H9 (cell line): ENCODE measurements around the gene ERC2. TPM values are rescaled to one million over a fixed set of nuclear protein-coding genes. Genes with fewer than 3 reads are reported as not detected.

Source experiments
- DNase-seq: peaks from one replicate; pipeline ENCODE4 v3.0.0-alpha.2; 2017
- H2AFZ ChIP-seq: one replicate; pipeline ENCODE4 v1.6.1; 2013; ENCODE audit warnings: mild to moderate bottlenecking, low read length, control low read depth, moderate library complexity
- H2AK5ac ChIP-seq: 2 replicates; pipeline ENCODE4 v1.6.1; 2013; ENCODE audit warnings: low read length, control low read depth, mixed read lengths; ENCODE audit not compliant: insufficient read length
- H2BK120ac ChIP-seq: one replicate; pipeline ENCODE4 v1.6.1; 2013; ENCODE audit warnings: low read depth, mild to moderate bottlenecking, low read length, control low read depth, inconsistent platforms; ENCODE audit not compliant: poor library complexity, severe bottlenecking
- H2BK12ac ChIP-seq: 2 replicates; pipeline ENCODE4 v1.6.1; 2013; ENCODE audit warnings: low read length, control low read depth, mixed read lengths, low read depth; ENCODE audit not compliant: insufficient read length
- H2BK15ac ChIP-seq: 2 replicates; pipeline ENCODE4 v1.6.1; 2013; ENCODE audit warnings: low read depth, low read length, control low read depth
- H2BK20ac ChIP-seq: one replicate; pipeline ENCODE4 v1.6.1; 2013; ENCODE audit warnings: low read depth, mild to moderate bottlenecking, low read length, control low read depth, inconsistent platforms; ENCODE audit not compliant: poor library complexity, severe bottlenecking
- H2BK5ac ChIP-seq: 2 replicates; pipeline ENCODE4 v1.6.1; 2013; ENCODE audit warnings: low read length, control low read depth, mixed read lengths; ENCODE audit not compliant: insufficient read length
- H3K14ac ChIP-seq: 2 replicates; pipeline ENCODE4 v1.6.1; 2013; ENCODE audit warnings: low read length, control low read depth; ENCODE audit not compliant: insufficient read depth
- H3K18ac ChIP-seq: 2 replicates; pipeline ENCODE4 v1.6.1; 2013; ENCODE audit warnings: low read depth, mild to moderate bottlenecking, mixed read lengths, low read length, control low read depth; ENCODE audit not compliant: insufficient read length
- H3K23ac ChIP-seq: 2 replicates; pipeline ENCODE4 v1.6.1; 2013; ENCODE audit warnings: low read length, control low read depth, mixed read lengths, low read depth; ENCODE audit not compliant: insufficient read length
- H3K23me2 ChIP-seq: 2 replicates; pipeline ENCODE4 v1.6.1; 2013; ENCODE audit warnings: low read depth, mild to moderate bottlenecking, mixed read lengths, low read length, control low read depth; ENCODE audit not compliant: insufficient read length, poor library complexity, severe bottlenecking
- H3K27ac ChIP-seq: 2 replicates; pipeline ENCODE4 v1.5.1; 2013; ENCODE audit warnings: low read length, control low read depth, mixed read lengths, low read depth; ENCODE audit not compliant: insufficient read length
- H3K27me3 ChIP-seq: 2 replicates; pipeline ENCODE4 v1.6.1; 2013; ENCODE audit warnings: low read length, control low read depth, inconsistent platforms; ENCODE audit not compliant: insufficient read depth
- H3K4ac ChIP-seq: 2 replicates; pipeline ENCODE4 v1.6.1; 2013; ENCODE audit warnings: low read depth, mild to moderate bottlenecking, control low read depth, inconsistent platforms, low read length, moderate library complexity
- H3K4me1 ChIP-seq: 2 replicates; pipeline ENCODE4 v1.6.1; 2013; ENCODE audit warnings: low read length, control low read depth, inconsistent platforms; ENCODE audit not compliant: insufficient read depth
- H3K4me2 ChIP-seq: 2 replicates; pipeline ENCODE4 v1.6.1; 2013; ENCODE audit warnings: low read length, control low read depth, mixed read lengths; ENCODE audit not compliant: insufficient read length, insufficient read depth
- H3K56ac ChIP-seq: 2 replicates; pipeline ENCODE4 v1.6.1; 2013; ENCODE audit warnings: low read depth, mild to moderate bottlenecking, mixed read lengths, low read length, control low read depth; ENCODE audit not compliant: insufficient read length
- H3K79me1 ChIP-seq: 2 replicates; pipeline ENCODE4 v1.6.1; 2013; ENCODE audit warnings: low read depth, mild to moderate bottlenecking, moderate library complexity, low read length, control low read depth, inconsistent platforms; ENCODE audit not compliant: insufficient read depth, poor library complexity, severe bottlenecking
- H3K79me2 ChIP-seq: 2 replicates; pipeline ENCODE4 v1.6.1; 2013; ENCODE audit warnings: low read length, control low read depth, inconsistent platforms; ENCODE audit not compliant: insufficient read depth
- H3K9ac ChIP-seq: 2 replicates; pipeline ENCODE4 v1.6.1; 2013; ENCODE audit warnings: low read length, control low read depth, mixed read lengths; ENCODE audit not compliant: insufficient read length; ENCODE audit errors: extremely low read depth
- H3K9me3 ChIP-seq: one replicate; pipeline ENCODE4 v1.6.1; 2013; ENCODE audit warnings: low read depth, low read length, inconsistent platforms; ENCODE audit not compliant: control insufficient read depth
- H3T11ph ChIP-seq: one replicate; pipeline ENCODE4 v1.6.1; 2013; ENCODE audit warnings: mild to moderate bottlenecking, low read length, control low read depth, inconsistent platforms
- H4K20me1 ChIP-seq: one replicate; pipeline ENCODE4 v1.6.1; 2013; ENCODE audit not compliant: control insufficient read depth, insufficient read length, insufficient read depth
- H4K5ac ChIP-seq: 2 replicates; pipeline ENCODE4 v1.6.1; 2013; ENCODE audit warnings: low read depth, mild to moderate bottlenecking, mixed read lengths, low read length, control low read depth; ENCODE audit not compliant: insufficient read length
- H4K8ac ChIP-seq: replicated peaks from 2 replicates; pipeline ENCODE4 v1.6.1; 2013; ENCODE audit warnings: low read length, control low read depth, mixed read lengths, low read depth; ENCODE audit not compliant: insufficient read length
- H4K91ac ChIP-seq: 2 replicates; pipeline ENCODE4 v1.6.1; 2013; ENCODE audit warnings: low read depth, mild to moderate bottlenecking, moderate library complexity, mixed read lengths, low read length, control low read depth; ENCODE audit not compliant: insufficient read length
- H3K27ac Mint-ChIP-seq, 3 experiments: 2 replicates in 2 of 3; 3 replicates in 1 of 3; pipeline ENCODE4 v1.8.0; 2020 to 2021; ENCODE audit warnings: mixed read lengths in 3 of 3, mild to moderate bottlenecking in 1 of 3, moderate library complexity in 1 of 3
- H3K27me3 Mint-ChIP-seq: 2 replicates; pipeline ENCODE4 v1.8.0; 2021; ENCODE audit warnings: low read depth, mild to moderate bottlenecking, moderate library complexity, mixed read lengths
- H3K36me3 Mint-ChIP-seq, 3 experiments: 2 replicates in 2 of 3; 3 replicates in 1 of 3; pipeline ENCODE4 v1.8.0; 2020 to 2021; ENCODE audit warnings: low read depth in 3 of 3, mixed read lengths in 3 of 3; ENCODE audit not compliant: insufficient read depth in 1 of 3
- H3K4me1 Mint-ChIP-seq, 2 experiments: 2 replicates each; pipeline ENCODE4 v1.8.0; 2020; ENCODE audit warnings: mixed read lengths in 2 of 2
- H3K4me3 Mint-ChIP-seq, 2 experiments: 2 replicates in 1 of 2; 3 replicates in 1 of 2; pipeline ENCODE4 v1.8.0; 2020 to 2021; ENCODE audit warnings: mild to moderate bottlenecking in 2 of 2, mixed read lengths in 2 of 2, moderate library complexity in 1 of 2
- H3K9me3 Mint-ChIP-seq, 2 experiments: 2 replicates in 1 of 2; 3 replicates in 1 of 2; pipeline ENCODE4 v1.8.0; 2020; ENCODE audit warnings: mild to moderate bottlenecking in 2 of 2, mixed read lengths in 2 of 2, moderate library complexity in 1 of 2
- WGBS: extraction: QIAGEN DNeasy Blood & Tissue Kit; methylation state at CpG from one replicate; pipeline ENCODE4 v1.1.7; 2013; ENCODE audit warnings: missing lambda C conversion rate, low lambda C conversion rate, mixed read lengths; ENCODE audit not compliant: insufficient read length; ENCODE audit errors: extremely low coverage; 5-methylcytosine and 5-hydroxymethylcytosine counted together
- total RNA-seq: library from RNA; stranded (reverse); gene quantifications from 2 replicates; pipeline ENCODE4 v1.2.1, GENCODE V29; 2021
- TF ChIP-seq, protein P1 (sequence below): fragments of 200-600 bp; sonication (generic); conservative IDR thresholded peaks from 3 replicates; pipeline ENCODE4 v1.8.0; 2021; ENCODE audit warnings: antibody characterized with exemption, mild to moderate bottlenecking

The ERC2 gene
- total RNA-seq, 1 experiment from 2014 or later, result 15.4 TPM

DNA sequence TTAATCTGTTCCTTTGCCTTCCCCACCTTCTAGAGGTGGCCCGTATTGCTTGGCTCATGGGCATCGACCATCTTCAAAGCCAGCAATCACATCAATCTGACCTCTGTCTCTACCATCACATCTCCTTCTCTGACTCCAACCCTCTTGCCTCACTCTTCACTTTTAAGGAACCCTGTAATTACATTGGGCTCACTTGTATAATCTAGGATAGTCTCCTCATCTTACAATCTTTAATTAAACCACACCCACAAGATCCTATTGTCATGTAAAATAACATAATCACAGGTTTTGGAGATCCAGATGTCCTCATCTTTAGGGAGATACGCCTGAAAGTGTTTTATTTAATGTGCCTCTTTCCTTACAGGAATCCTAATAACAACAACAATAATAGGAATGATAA lies 234.5 kb downstream of the ERC2 start:
- Histone ChIP-seq H3K4ac (no peak overlapping the region), H3K23me2 (no peaks in the 10 kb centered on the region), H2BK12ac (no peak overlapping the region), H3K4me1 (no peaks in the 10 kb centered on the region), H3K27ac (no peak overlapping the region), H2BK120ac (no peak overlapping the region), H3T11ph (no peak overlapping the region), H4K20me1 (no peaks in the 10 kb centered on the region), H3K79me1 (no peaks in the 10 kb centered on the region), H2AFZ (no peak overlapping the region), H3K79me2 (no peaks in the 10 kb centered on the region), H2BK5ac (no peak overlapping the region), H4K5ac (no peak overlapping the region), H2BK20ac (no peak overlapping the region), H3K14ac (no peak overlapping the region), H3K9me3 (no peaks in the 10 kb centered on the region), H2BK15ac (no peak overlapping the region), H3K23ac (no peak overlapping the region), H3K27me3 (no peaks in the 10 kb centered on the region), H2AK5ac (no peak overlapping the region), H4K8ac (no peak overlapping the region), H3K18ac (no peak overlapping the region), H3K9ac (no peak overlapping the region), H4K91ac (no peak overlapping the region), H3K4me2 (no peak overlapping the region), H3K56ac (no peak overlapping the region)
- Mint-ChIP-seq H3K27me3 (no peaks in the 10 kb centered on the region), H3K36me3 (no peaks in the 10 kb centered on the region), H3K9me3 (no peaks in the 10 kb centered on the region), H3K4me1 (peaks cover 5 to 9% of the 10 kb centered on the region in 2 experiments; a peak in 2 of 4 replicates), H3K27ac (no peak overlapping the region), H3K4me3 (no peak overlapping the region)
- whole genome bisulfite sequencing, result no CpG with 5 or more reads among the region's 3 CpGs
- no peak for DNase-seq
- TF ChIP-seq, protein P1, sequence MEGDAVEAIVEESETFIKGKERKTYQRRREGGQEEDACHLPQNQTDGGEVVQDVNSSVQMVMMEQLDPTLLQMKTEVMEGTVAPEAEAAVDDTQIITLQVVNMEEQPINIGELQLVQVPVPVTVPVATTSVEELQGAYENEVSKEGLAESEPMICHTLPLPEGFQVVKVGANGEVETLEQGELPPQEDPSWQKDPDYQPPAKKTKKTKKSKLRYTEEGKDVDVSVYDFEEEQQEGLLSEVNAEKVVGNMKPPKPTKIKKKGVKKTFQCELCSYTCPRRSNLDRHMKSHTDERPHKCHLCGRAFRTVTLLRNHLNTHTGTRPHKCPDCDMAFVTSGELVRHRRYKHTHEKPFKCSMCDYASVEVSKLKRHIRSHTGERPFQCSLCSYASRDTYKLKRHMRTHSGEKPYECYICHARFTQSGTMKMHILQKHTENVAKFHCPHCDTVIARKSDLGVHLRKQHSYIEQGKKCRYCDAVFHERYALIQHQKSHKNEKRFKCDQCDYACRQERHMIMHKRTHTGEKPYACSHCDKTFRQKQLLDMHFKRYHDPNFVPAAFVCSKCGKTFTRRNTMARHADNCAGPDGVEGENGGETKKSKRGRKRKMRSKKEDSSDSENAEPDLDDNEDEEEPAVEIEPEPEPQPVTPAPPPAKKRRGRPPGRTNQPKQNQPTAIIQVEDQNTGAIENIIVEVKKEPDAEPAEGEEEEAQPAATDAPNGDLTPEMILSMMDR, result no peak
